DMS79 treated with DMSO at 0.1 percent for 48 hours (cell line): ENCODE measurements around the gene CACNA2D2.
A peak's percentile ranks its signal among the peaks of the same experiment; 100 is the strongest.

Experiments
- DNase-seq: peaks from one replicate; lab custom pipeline; 2025; lab: John Stamatoyannopoulos, UW

CACNA2D2 gene

DNA sequence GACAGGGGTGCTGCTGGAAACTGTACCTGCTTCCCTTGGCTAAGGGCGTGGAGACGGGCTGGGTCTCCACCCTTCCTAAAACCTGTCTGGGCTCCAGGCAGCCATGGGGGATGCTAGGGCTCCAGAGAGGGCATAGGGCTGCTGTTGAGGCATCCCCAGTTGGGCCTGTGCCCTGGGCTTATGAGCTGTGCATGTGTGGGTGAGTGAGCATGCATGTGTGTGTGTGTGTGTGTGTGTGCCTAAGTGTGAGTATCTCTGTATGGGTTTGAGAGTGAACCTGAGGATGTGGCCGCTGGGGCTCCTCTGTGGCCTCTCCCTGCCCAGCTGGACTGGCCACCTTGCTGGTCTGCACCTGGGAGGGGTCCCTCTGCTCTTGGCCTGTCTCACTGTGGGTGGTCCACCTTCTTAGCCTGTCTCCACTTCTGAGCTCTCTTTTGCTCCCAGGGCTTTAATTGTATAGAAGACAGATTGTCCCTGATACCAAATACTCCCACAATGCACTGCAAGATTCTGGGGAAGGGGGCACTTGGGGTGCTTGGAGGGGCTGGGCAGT, 132.2 kb downstream of the CACNA2D2 start:
- DNase-seq: no peak

DNA sequence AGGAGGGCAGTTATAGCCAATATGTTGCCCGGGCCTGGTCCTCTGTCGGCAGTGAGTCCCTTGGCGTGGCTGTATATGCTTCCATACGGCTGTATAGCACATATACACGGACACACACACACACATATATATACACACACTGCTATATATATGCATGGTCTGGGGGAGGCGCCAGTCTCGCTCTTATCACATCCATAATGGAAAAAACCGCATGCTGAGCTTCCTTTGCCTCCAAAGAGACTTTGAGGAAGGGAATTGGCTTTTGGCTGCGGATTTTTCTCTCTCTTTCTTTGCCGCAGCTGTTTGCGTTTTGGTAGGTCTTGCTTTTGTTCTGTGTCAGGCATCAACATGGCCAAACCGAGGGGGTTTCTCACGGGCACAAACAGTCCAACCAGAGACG, 132.8 kb downstream of the CACNA2D2 start:
- DNase-seq: no peak

DNA sequence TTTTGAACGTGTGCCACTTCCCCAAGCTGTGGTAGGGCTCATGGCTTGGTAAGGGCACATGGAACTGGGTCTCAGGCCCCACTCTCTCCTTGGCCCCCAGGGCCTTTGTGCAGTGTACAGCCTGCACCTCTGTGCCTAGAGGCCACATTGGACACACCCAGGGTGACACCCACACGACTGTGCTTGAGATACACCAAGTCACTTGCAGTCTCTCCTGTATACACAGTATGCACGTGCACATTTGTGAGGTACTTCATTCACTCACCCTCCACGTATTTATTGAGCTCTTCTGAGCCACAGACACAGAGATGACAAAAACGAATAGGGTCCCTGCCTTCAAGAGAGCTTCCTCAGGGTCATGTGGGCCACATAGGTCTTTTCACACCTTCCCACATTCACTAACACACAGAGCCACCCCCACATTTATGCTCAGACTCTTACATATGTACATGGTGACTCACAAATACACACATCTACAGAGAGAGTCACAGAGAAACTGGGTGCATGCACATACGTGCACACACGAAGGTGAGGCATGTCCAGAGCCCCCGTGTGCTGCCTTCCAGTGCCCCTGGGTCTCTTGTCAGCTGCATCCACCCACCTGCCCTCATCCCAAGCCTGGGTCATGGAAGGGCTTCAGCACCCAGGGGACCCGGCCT, 134.3 kb downstream of the CACNA2D2 start:
- no peak for DNase-seq

DNA sequence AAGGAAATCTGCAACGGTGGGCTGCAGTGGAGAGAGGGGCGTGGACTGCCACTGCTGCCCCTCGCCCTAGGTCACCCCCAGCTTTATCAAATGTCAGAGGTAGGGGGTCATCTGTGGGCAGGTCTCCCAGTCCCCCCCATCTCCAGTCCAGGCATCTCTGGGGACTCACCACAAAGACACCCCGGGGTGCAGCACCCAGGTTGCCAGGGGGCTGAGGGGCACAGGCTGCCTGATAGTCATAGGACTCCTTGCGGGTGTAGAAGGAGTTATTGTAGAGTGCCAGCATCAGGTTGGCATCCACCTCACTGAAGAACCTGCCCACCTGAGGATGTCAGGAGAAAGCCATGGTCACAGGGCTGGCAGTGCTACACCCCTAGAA, 137.6 kb downstream of the CACNA2D2 start:
- no peak for DNase-seq

DNA sequence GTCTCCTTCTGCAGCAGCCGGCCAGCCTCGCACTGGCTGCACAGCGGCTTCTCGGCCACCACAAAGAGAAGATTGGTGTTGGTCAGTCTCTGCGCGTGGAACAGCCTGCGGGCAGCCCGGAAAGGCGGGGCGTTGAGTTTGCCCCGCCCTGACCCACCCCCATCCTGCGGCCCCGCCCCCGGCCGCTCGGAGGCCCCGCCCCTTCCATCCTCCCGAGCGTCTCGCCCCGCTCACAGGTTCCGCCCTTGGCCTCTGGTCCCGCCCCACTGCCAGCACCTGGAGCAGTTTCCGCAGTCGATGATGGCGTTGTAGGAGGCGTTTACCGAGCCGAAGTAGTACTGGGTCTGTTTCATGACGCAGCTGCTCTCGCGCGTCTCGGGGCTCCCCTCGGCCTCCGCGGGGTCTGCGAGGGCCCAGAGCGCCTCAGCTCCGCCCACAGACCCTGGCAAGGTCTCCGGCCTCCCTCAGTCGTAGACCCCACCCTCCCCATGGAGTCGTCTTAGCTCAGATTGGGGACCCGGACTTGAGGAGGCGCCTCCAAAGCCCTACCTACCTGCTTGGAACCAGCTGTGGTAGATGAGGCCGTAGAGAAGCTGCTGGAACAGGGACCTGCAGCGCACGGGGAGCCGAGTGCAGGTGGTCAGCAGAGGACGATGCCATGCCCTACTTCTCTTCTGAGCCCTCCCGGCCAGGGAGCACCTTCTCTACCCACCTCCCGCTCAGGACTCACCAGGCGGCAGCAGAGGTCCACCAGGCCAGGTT, 138.2 kb downstream of the CACNA2D2 start:
- DNase-seq: no peak

DNA sequence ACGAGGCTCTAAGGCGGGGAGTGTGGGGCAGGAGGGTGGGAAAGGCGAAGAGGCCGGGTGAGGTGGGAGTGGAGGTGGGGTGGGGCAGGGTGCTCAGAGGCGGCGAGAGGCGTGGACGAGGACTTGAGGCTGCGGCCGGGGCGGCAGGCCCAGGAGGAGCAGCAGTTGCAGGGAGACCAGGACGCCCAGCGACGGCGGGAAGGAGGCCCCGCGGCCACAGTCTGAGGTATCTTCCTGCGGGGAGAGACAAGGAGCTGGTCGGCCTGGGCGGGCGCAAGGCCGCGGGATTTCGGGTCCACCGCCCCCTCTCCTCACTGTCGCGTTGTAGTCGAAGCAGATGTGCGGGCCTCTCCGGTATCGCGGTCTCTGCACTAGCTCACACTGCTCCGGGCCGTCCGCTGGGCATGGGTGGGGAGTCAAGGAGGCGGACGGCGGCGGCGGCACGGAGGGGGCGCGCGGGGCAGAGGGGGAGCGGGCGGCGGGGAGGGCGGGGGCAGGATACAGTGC, 138.8 kb downstream of the CACNA2D2 start:
- DNase-seq: no peak

DNA sequence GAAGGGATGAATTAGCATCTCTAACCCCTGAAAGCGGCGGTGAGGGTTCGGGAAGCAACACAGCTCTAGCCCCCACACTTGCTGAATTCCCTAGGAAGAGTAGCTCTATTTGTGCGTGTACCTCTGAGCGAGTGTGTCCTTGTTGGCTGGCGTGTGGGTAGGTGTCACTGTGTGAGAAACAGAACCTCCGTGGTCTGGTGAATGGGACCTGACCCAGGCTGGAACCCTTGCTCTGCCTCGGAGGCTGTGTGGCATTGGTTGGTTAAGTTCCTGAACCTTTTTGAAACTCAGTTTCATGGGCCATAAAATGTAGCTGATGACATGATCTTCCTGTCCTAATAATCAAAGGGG, 143.7 kb downstream of the CACNA2D2 start:
- DNase-seq: no peak

DNA sequence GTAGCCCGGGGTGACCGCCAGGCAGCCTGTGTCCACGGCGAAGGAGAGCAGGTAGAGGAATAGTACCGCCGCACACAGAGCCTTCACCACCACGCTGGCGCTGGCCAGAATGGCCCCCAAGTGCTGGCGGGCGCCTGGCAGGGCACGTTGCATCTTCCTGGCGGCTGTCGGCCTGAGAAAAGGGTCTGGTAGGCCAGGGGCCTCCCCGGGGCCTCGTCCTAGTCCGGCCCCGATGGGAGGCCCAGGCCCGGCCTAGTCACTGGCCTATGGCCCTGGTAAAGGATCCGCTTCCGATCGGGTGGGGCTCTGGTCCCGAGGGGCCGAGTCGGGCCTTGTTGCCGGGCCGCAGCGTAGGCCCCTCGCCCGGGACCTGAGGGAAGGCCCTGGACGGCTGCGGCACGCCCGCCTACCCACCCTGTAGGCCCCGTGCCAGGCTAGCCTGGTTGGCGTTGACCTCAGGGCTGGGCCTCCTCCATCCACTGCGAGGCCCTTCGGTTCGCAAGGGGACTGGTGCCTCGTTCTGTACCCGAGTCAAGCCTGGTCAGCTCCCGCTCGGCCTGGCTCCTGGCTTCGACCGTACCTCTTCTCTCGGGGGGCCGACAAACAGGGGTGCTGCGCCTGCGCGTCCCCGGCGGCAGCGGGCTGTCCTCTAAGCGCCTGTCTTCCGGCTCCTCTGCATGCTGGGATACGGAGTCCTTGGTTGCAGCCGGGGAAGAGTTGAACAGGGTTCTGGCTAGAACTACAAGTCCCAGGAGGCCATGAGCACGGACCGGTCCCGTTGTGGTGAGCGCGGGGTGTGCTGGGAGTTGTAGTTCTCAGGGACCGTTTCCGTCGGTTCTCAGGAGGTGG, 144.3 kb downstream of the CACNA2D2 start, which contains the start of gene TMEM115:
Gene TMEM115 (minus strand): TSS at position 611 of the 849 bp plus-strand sequence. CDS start 458 bp downstream, at position 153.
- DNase-seq: peak; percentile 92

DNA sequence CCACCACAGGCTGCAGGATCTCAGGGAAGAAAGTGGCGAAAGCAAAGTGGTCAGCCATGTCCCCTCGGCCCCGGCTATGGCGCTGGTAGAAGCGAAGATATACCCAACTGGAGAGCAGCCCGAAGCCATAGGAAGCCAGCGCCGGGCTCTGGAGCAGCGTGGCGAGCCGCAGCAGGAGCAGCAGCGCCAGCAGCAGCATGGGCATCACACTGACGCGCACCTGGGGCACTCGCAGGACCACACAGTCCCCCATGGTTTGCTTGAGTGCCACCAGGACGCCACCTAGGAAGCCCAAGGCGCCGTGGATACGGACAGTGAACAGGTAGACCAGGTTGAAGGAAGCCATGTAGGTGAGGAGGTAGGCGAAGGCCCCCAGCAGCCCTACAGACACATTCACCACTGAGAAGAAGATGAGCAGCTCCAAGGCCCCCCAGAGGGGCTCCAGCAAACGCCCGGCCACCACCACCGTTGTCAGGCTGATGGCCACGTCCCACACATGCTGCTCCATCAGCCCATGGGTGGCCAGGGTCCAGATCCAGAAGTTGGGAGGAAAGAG, 145.0 kb downstream of the CACNA2D2 start:
- DNase-seq: no peak

DNA sequence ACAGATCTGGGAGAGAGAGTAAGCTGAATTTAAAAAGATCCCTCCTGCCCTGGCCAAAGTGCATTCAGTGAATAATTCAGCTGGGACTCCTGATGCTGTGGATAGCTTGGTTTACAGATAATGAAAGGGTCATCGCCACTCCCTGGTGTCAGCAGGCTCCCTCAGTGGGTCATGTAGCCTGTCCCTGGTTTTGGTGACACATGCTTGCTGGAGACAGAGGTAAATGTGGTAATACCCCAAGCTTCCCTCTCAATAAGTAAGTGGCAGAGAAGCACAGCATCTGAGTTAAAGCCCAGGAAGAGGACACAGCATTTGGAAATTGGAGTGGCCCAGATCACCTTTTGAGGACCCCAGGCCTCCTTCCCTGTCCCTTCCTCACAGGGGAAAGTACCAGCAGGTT, 146.0 kb downstream of the CACNA2D2 start:
- no peak for DNase-seq

DNA sequence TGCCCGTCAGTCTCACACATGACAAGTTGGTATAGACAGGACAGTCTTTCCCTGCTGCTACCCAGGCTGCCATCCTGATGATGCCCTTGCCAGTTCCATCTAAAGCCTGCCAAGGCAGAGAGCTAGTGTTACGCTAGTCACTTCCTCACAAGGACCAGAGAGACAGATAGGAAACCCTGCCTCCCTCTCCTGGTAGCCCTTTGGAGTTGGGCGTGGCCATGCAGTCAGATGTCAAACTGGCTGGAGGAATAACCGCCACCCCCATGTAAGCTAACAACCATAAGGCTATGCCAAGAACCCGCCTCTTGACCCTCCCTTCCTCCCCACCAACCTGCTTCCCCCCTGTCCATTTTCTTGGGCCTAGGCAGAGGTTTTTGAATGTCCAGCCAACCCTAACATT, 146.9 kb downstream of the CACNA2D2 start:
- no peak for DNase-seq

DNA sequence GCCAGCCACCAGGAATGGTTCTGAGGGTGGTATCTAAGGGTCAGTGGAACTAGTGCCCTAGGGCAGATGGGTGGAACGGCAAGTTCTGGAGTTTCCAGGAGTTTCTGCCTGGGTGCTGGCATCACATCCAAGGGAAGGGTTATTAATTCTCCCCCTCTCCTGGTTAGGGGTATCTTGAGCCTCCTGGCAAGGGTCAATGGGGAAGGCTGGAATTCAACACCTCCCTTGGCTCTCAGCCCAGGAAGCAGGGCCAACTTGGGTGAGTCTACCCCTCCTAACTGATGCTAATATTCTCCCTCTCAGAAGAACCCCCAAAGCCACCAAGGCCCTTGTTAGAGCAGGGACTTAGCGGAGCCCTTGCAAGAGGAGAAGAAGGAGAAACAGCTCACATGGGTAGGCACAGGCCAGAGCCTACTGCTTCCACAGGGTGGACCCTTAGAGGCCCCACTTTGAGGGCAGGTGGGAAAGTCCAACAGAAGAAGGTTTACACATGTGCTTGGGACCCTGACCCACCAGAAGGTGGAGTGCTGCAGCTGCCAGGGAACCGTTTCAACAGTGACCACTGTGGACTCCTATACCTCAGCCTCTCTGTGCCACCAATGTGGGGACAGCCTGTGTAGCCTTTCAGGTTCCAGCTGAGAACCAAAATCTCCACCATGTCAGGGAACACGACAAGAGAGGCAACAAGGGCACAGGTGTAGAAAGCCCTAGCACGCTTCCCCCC, 147.4 kb downstream of the CACNA2D2 start:
- DNase-seq: no peak

DNA sequence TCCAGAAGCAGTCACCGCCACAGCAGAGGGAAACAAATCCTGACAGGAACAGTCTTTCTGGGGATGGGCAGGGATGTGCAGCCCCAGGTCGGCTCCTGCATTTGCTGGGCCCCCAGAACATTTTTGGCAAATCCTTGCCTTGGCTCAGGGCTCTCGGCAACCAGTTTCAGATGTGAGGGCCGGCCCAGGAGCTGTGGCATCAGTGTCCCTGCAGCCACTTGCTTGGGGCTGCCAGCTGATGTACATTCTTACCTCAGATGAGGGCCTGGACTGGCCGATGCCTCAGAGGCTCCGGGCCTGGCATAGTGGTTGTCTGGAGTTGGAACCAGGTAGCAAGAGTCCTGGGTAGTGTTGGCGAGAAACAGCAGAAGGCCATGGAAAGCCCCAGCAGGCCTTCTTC, 148.6 kb downstream of the CACNA2D2 start:
- no peak for DNase-seq

DNA sequence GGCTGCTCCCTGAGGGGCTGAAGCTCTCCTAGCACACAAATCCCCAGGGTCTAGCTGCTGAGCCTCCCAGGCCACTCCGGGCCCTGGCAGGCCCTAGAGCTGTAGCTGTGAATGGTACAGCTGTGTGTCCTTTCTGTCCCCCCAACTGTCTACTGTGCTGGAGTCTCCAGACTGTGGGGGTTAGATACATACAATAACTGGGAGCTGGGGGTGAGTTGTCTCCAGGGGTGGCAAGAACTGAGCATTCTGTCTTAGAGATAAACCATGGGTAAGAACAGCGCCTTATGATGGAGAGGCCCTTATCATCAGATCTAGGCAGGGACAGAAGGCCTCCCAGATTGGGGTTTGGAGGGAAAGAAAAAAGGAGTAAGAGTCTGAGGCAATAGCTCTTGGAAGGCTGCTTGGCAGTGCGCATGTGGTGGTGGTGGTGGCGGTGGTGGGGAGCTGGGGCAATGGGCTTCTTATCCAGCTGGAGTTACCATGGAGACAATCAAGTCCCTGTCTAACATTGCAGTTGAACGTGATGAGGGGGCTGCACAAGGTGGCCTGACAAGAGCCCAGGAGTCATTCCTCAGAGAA, 149.2 kb downstream of the CACNA2D2 start:
- no peak for DNase-seq

DNA sequence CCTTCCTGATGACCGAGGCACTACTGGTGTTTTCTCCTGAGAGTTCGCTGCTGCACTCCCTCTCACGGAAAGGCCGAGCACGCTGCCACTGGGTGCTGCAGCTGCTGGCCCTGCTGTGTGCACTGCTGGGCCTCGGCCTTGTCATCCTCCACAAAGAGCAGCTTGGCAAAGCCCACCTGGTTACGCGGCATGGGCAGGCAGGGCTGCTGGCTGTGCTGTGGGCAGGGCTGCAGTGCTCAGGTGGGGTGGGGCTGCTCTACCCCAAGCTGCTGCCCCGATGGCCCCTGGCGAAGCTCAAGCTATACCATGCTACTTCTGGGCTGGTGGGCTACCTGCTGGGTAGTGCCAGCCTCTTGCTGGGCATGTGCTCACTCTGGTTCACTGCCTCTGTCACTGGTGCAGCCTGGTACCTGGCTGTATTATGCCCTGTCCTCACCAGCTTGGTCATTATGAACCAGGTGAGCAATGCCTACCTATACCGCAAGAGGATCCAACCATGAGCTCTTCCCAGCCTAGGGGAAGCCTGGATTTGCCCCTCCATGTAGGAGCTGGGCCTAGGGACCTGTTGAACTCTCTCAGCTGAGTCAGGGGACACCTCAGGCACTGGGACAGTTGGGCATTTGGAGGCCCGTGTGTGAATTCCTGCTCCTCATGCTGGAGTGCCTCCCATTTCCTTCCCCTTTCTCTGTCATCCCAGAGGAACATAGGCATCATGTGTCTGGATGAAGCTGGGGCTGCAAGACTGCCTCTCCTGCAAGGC, 150.0 kb downstream of the CACNA2D2 start:
- no peak for DNase-seq

DNA sequence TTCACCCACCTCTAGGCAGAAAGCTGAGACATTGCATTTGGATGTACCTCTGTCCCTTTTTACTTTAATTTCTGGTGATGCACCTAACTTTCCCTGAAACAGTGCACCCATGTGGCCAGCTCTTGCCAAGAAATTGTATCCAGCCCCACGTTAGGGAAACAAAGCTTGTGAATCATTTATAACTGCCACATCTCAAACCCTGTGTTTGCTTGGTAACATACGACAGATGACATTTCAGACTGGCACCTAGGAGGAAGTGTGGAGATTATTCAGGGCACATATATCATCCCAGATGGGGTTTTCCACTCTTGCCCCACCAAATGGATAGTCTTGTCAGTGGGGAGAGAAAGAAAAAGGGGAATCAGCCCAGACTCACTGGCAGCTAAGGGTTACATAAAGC, 150.7 kb downstream of the CACNA2D2 start:
- no peak for DNase-seq

DNA sequence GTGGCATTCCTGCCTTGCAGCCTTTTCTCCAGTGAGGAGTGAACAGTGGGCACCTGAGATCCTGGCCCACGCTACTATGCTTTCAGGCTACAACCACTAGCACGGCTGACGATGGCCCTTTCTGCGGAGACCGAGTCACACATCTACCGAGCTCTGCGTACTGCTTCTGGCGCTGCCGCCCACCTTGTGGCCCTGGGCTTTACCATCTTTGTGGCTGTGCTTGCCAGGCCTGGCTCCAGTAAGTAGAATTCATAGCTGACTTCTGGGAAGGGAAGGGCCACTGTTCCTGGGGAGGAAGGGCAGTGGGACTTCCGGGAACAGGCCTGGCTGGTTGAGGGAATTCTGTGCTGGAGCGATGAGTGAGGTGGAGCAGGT, 152.1 kb downstream of the CACNA2D2 start:
- DNase-seq: no peak

DNA sequence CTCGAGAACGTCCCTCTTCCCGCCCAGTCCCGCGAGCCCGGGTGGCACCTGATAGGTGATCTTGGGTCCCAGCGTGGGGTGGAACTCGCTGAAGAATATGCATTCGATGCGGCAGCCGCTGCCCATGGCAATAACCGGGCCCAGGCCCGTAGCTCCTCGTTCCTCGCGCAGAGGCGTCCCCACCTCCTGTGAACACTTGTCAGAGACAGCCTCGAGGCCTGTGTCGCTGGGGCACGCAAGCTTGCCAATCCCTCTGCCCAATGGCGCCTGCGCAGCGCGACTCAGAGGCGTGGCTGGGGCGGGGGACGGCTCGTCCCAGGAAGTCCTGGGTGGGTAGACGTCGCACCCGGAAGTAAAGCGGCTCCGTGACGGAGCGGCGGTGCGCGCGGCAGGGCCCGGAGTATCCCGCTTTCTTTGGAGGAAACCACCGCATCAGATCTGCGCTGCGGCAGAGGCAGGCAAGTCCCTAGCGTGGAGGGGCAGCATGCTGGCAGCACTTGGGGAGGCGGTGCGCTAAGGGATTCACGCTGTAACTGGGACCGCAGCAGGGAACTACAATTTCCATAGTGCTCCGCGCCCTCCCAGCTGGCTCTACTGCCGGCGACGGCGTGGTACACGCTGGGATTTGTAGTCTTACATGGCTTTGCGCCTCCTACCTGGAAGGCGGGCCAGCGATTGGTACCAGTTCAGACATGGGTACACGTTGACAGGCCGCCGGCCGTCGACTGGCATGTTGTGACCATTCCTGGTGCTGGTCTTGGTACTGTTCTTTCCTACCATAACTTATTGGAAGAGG, 152.7 kb downstream of the CACNA2D2 start, which contains the start of the genes CYB561D2 and NPRL2:
Gene CYB561D2 (plus strand): TSS at position 336 of the 796 bp plus-strand sequence. CDS start 572 bp downstream, outside the sequence.
Gene NPRL2 (minus strand): TSS at position 249 of the 796 bp plus-strand sequence. CDS start 123 bp downstream, at position 126.
- peak; percentile 68 for DNase-seq

DNA sequence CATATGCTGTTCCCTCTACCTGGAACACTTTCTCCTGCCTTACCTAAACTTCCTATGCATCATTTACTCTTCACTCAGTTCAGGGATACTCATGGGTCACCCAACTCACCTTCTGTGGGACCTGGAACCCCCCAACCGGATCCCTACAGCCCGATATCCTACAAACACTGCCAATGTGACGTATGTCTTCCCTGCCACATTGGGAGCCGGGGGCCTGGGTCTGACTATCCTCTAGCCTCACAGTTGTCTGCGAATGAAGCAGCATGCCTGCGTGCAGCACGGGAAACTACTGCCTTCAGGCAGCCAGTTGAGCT, 153.3 kb downstream of the CACNA2D2 start:
- DNase-seq: no peak
